GM12878 (cell line): ENCODE results near the gene MRTFA. TPM values are rescaled to one million over a fixed set of nuclear protein-coding genes. Genes with fewer than 3 reads are reported as not detected.

Source experiments
- ATAC-seq: fragments of 200-7000 bp; cut with Tn5 transposase; 3 replicates; pipeline ENCODE4 v1.9.1; 2020; ENCODE audit warnings: mild to moderate bottlenecking, moderate library complexity
- BruUV-seq: library from RNA; stranded (reverse); fragments of 400-500 nt; replicated peaks from 2 replicates; lab custom pipeline; 2021; lab: Mats Ljungman, UMichigan
- CTCF ChIA-PET: fragments of 300-600 bp; sonication (Branson Sonifier 250); formaldehyde crosslinking; extraction: SDS; loops from one replicate; lab custom pipeline; 2021; ENCODE audit warnings: inconsistent platforms; lab: Yijun Ruan, JAX
- POLR2A ChIA-PET: fragments of 350-600 bp; formaldehyde crosslinking; extraction: SDS; loops from one replicate; lab custom pipeline; 2021; ENCODE audit warnings: inconsistent platforms; lab: Charles Lee
- RAD21 ChIA-PET: fragments of 300-600 bp; sonication (Branson Sonifier 250); formaldehyde crosslinking; loops from one replicate; lab custom pipeline; 2023; ENCODE audit warnings: antibody characterized with exemption; ENCODE audit not compliant: unreplicated experiment; lab: Charles Lee
- SMC1A ChIA-PET: fragments of 300-600 bp; sonication (Branson Sonifier 250); formaldehyde crosslinking; loops from one replicate; lab custom pipeline; 2023; ENCODE audit not compliant: unreplicated experiment, uncharacterized antibody; lab: Charles Lee
- DNase-seq: peaks from one replicate; pipeline ENCODE4 v3.0.0-alpha.2; 2011; ENCODE audit warnings: low read depth, low spot score
- FAIRE-seq: peaks from 3 replicates; lab custom pipeline; 2011; peaks lifted over from hg19 to GRCh38; lab: Jason Lieb, UNC
- H2AFZ ChIP-seq: 2 replicates; pipeline ENCODE4 v1.6.0; 2011; ENCODE audit warnings: low read depth, low read length, control low read depth; ENCODE audit not compliant: control insufficient read depth
- H3K27ac ChIP-seq: 2 replicates; pipeline ENCODE4 v1.5.1; 2011; ENCODE audit warnings: control low read depth; ENCODE audit not compliant: control insufficient read depth, insufficient read depth
- H3K27me3 ChIP-seq, 2 experiments: replicated peaks in 1 of 2; 2 replicates each; pipeline versions ENCODE4 v1.6.0 to v1.6.1; 2011; ENCODE audit warnings: low read length in 1 of 2; ENCODE audit not compliant: control insufficient read depth in 2 of 2, insufficient read depth in 2 of 2
- H3K36me3 ChIP-seq, 2 experiments: 2 replicates each; pipeline ENCODE4 v1.5.1; 2011; ENCODE audit warnings: low read length in 1 of 2; ENCODE audit not compliant: control insufficient read depth in 2 of 2, insufficient read depth in 2 of 2
- H3K4me1 ChIP-seq: 2 replicates; pipeline ENCODE4 v1.6.1; 2011; ENCODE audit warnings: mild to moderate bottlenecking, low read length, moderate library complexity, mixed read lengths; ENCODE audit not compliant: control insufficient read depth, insufficient read depth
- H3K4me2 ChIP-seq: 2 replicates; pipeline ENCODE4 v1.6.0; 2011; ENCODE audit warnings: control low read depth; ENCODE audit not compliant: control insufficient read depth, insufficient read depth
- H3K4me3 ChIP-seq: fragments of 200-600 bp; sonication (generic); 2 replicates; pipeline ENCODE4 v1.5.1; 2016
- H3K79me2 ChIP-seq: 2 replicates; pipeline ENCODE4 v1.6.0; 2011; ENCODE audit warnings: low read length; ENCODE audit not compliant: control insufficient read depth, insufficient read depth
- H3K9ac ChIP-seq: 2 replicates; pipeline ENCODE4 v1.8.0; 2011; ENCODE audit warnings: low read length, control low read depth, mixed read lengths; ENCODE audit not compliant: control insufficient read depth, insufficient read depth
- H3K9me3 ChIP-seq: replicated peaks from 3 replicates; pipeline ENCODE4 v1.5.1; 2011; ENCODE audit warnings: mild to moderate bottlenecking, low read length; ENCODE audit not compliant: control insufficient read depth, insufficient read depth
- H4K20me1 ChIP-seq: 2 replicates; pipeline ENCODE4 v1.6.0; 2011; ENCODE audit not compliant: control insufficient read depth, insufficient read depth
- CBX3 ChIP-seq: fragments of 200-600 bp; sonication (generic); IDR thresholded peaks from 2 replicates; pipeline ENCODE4 v1.6.1; 2016; ENCODE audit warnings: low read depth, borderline replicate concordance
- E2F4 ChIP-seq: IDR thresholded peaks from 2 replicates; pipeline ENCODE4 v1.6.1; 2012; ENCODE audit warnings: low read depth, low read length, improper control_type of control experiment
- E2F8 ChIP-seq: fragments of 450-650 bp; IDR thresholded peaks from 2 replicates; pipeline ENCODE4 v1.6.1; 2018; ENCODE audit warnings: mild to moderate bottlenecking, low read depth, moderate library complexity; ENCODE audit not compliant: partially characterized antibody
- ELK1 ChIP-seq: IDR thresholded peaks from 2 replicates; pipeline ENCODE4 v1.6.1; 2012; ENCODE audit warnings: low read depth, low read length, improper control_type of control experiment
- EZH2 ChIP-seq: IDR thresholded peaks from 2 replicates; pipeline ENCODE4 v1.6.1; 2012; ENCODE audit warnings: low read depth, mild to moderate bottlenecking, control low read depth, inconsistent platforms, low read length, borderline replicate concordance; ENCODE audit not compliant: control insufficient read depth
- IRF3 ChIP-seq: fragments of 450-650 bp; IDR thresholded peaks from 2 replicates; pipeline ENCODE4 v1.6.1; 2014; ENCODE audit warnings: mild to moderate bottlenecking
- MYC ChIP-seq: IDR thresholded peaks from 2 replicates; pipeline ENCODE4 v1.6.1; 2011; ENCODE audit warnings: mild to moderate bottlenecking, low read length, moderate library complexity, inconsistent platforms; ENCODE audit not compliant: insufficient read depth, insufficient replicate concordance, insufficient read length, severe bottlenecking
- NFYA ChIP-seq: IDR thresholded peaks from 2 replicates; pipeline ENCODE4 v1.6.1; 2011; ENCODE audit warnings: low read depth, mild to moderate bottlenecking, low read length, improper control_type of control experiment, borderline replicate concordance
- NR2C2 ChIP-seq: IDR thresholded peaks from 2 replicates; pipeline ENCODE4 v1.6.1; 2011; ENCODE audit warnings: borderline replicate concordance, low read depth; ENCODE audit not compliant: control insufficient read depth, insufficient read length
- PKNOX1 ChIP-seq: fragments of 450-650 bp; IDR thresholded peaks from 2 replicates; pipeline ENCODE4 v1.6.1; 2016; ENCODE audit warnings: mild to moderate bottlenecking
- TARDBP ChIP-seq: IDR thresholded peaks from 2 replicates; pipeline ENCODE4 v1.6.1; 2016; ENCODE audit warnings: borderline replicate concordance
- ZZZ3 ChIP-seq: IDR thresholded peaks from 2 replicates; pipeline ENCODE4 v1.6.1; 2011; ENCODE audit warnings: low read depth; ENCODE audit not compliant: control insufficient read depth, insufficient read length
- WGBS: methylation state at CpG from one replicate; pipeline ENCODE4 v1.1.6; 2016; ENCODE audit warnings: low lambda C conversion rate; ENCODE audit not compliant: insufficient replicate concordance, insufficient coverage; ENCODE audit errors: missing lambda C conversion rate; 5-methylcytosine and 5-hydroxymethylcytosine counted together
- in situ Hi-C: fragments of 300-500 bp; cut with MboI; formaldehyde crosslinking; loops from 9 replicates; pipeline ENCODE4 v1.14.3; 2018; ENCODE audit warnings: mixed read lengths
- intact Hi-C: fragments of 100-400 bp; cut with micrococcal nuclease; formaldehyde crosslinking; loops from one replicate; pipeline ENCODE4 v1.14.2; 2022; ENCODE audit not compliant: unreplicated experiment
- polyA plus RNA-seq, 11 experiments: library from polyadenylated mRNA; depleted of rRNA in 4 of 11; unstranded in 6 of 11; stranded (reverse) in 5 of 11; fragments of >200 nt; fragmentation: Nextera tagmentation in 4 of 11; fragmentation: Illumina TruSeq in 1 of 11; extraction: Ambion mirVana in 4 of 11; extraction: Trizol in 1 of 11; gene quantifications; 1 replicate in 1 of 11; 2 replicates in 10 of 11; pipeline versions ENCODE4 v1.2.1 to v1.2.3, GENCODE V29; 2011 to 2016; ENCODE audit warnings: inconsistent platforms in 2 of 11, missing spikeins in 2 of 11, low read depth in 1 of 11
- total RNA-seq, 4 experiments: library from RNA; depleted of rRNA in 3 of 4; stranded (reverse); fragments of >200 nt in 3 of 4; fragmentation: Illumina TruSeq in 1 of 4; extraction: Trizol in 1 of 4; gene quantifications; 2 replicates each; pipeline versions ENCODE4 v1.2.1 to v1.2.3, GENCODE V29; 2013 to 2021

The MRTFA gene
- total and polyA plus RNA-seq, 10 of the 15 experiments (the other 5 are each of a cell fraction or from before 2014, with no cell fraction given), result 2.0 to 63.9 (median 17.9) TPM

GRCh38 chr22:40638261-40638660 is 1.7 kb upstream of the MRTFA start:
- intact Hi-C loops, result no loop called here
- TF ChIP-seq TARDBP, result no peak
- no peak for TF ChIP-seq EZH2
- no peak for TF ChIP-seq NR2C2
- no peak for TF ChIP-seq E2F4
- TF ChIP-seq MYC, result no peak
- no peak for TF ChIP-seq NFYA
- no peak for TF ChIP-seq CBX3
- TF ChIP-seq E2F8, result no peak
- TF ChIP-seq PKNOX1, result no peak
- TF ChIP-seq IRF3, result no peak
- no peak for TF ChIP-seq ELK1
- TF ChIP-seq ZZZ3, result no peak

More at GRCh38 chr22:40638261-40638660, 1.7 kb upstream of the MRTFA start:
- 98% methylated on average over 17 of the region's 17 CpGs for WGBS
- H2AFZ ChIP-seq, result peak overlapping the region; percentile 96; the same call in 1 of the 2 replicates
- in situ Hi-C loops, result no loop called here
- no TSS peak for BruUV-seq
- H3K79me2 ChIP-seq, result peaks cover 30% of the 10 kb centered on the region
- no peak overlapping the region for H3K27ac ChIP-seq
- no peak for ATAC-seq
- ChIA-PET RAD21 (interaction anchor here (1.7 to 2.0 kb wide), 2 partner anchors 8 to 202 kb away, joined by 3 to 17 read pairs; no protein-coding TSS in a partner anchor), SMC1A (interaction anchor here (1.0 to 9.9 kb wide), 4 partner anchors 41 to 202 kb away, joined by 3 to 96 read pairs (median 58); no protein-coding TSS in a partner anchor), CTCF (interaction anchor here (1.0 to 9.3 kb wide), 3 partner anchors 7 to 151 kb away, joined by 3 to 79 read pairs (median 59); no protein-coding TSS in a partner anchor), POLR2A (interaction anchor here (0.6 to 1.1 kb wide), 2 partner anchors 17 to 165 kb away, joined by 3 read pairs; no protein-coding TSS in a partner anchor)
- no peaks in the 10 kb centered on the region for H3K27me3 ChIP-seq
- peak overlapping the region; percentile 85; the same call in 1 of the 2 replicates for H3K4me3 ChIP-seq
- H3K36me3 ChIP-seq, result no peaks in the 10 kb centered on the region
- no peak overlapping the region for H3K9ac ChIP-seq
- H3K4me1 ChIP-seq, result peaks cover 2% of the 10 kb centered on the region; the same call in 1 of the 2 replicates
- FAIRE-seq, result no peak
- no peaks in the 10 kb centered on the region for H4K20me1 ChIP-seq
- no peak for DNase-seq
- H3K9me3 ChIP-seq, result no peaks in the 10 kb centered on the region
- no peak overlapping the region; the same call in 1 of the 2 replicates for H3K4me2 ChIP-seq
